Ovary (tissue), 9 donors: ENCODE measurements around the gene CAPN9. TPM values are rescaled to one million over a fixed set of nuclear protein-coding genes. Genes with fewer than 3 reads are reported as not detected.

Source experiments
- DNase-seq, 5 donors: peaks; one replicate each; pipeline ENCODE4 v3.0.0-alpha.2; 2019 to 2020
- H3K27ac ChIP-seq, 2 donors: fragments of 200-600 bp; one replicate each; pipeline versions ENCODE4 v1.5.1 to v1.8.0; 2019 to 2022
- H3K27me3 ChIP-seq: fragments of 200-600 bp; one replicate; pipeline ENCODE4 v1.8.0; 2022
- H3K36me3 ChIP-seq: fragments of 200-600 bp; sonication (generic); one replicate; pipeline ENCODE4 v1.5.1; 2019
- H3K4me1 ChIP-seq: one replicate; pipeline ENCODE4 v1.8.1; 2013; ENCODE audit warnings: mild to moderate bottlenecking, moderate library complexity; ENCODE audit not compliant: insufficient read depth
- H3K4me3 ChIP-seq: fragments of 200-600 bp; sonication (generic); one replicate; pipeline ENCODE4 v1.5.1; 2017
- H3K9me3 ChIP-seq, 2 donors: fragments of 200-600 bp in 1 of 2; sonication (generic) in 1 of 2; one replicate each; pipeline versions ENCODE4 v1.5.1 to v1.8.1; 2013 to 2019; ENCODE audit warnings: mild to moderate bottlenecking in 1 of 2, moderate library complexity in 1 of 2
- EP300 ChIP-seq: sonication (generic); formaldehyde crosslinking; IDR thresholded peaks from one replicate; pipeline ENCODE4 v1.6.1; 2017; ENCODE audit warnings: antibody characterized with exemption
- POLR2A ChIP-seq: fragments of 450-650 bp; IDR thresholded peaks from one replicate; pipeline ENCODE4 v1.6.1; 2017; ENCODE audit warnings: antibody characterized with exemption, mild to moderate bottlenecking, moderate library complexity
- WGBS, 3 donors: extraction: QIAGEN DNeasy Blood & Tissue Kit in 1 of 3; methylation state at CpG; one replicate each; pipeline versions ENCODE4 v1.1.5 to v1.1.7; 2013 to 2017; 5-methylcytosine and 5-hydroxymethylcytosine counted together
- intact Hi-C, 4 donors: fragments of 100-400 bp; cut with DNase I; formaldehyde crosslinking; loops; one replicate each; pipeline versions ENCODE4 v1.11.0 to v1.15.1; 2022 to 2023
- polyA plus RNA-seq, 2 donors: library from polyadenylated mRNA; stranded (reverse); fragments of 200-250 nt in 1 of 2; fragments of 350-450 nt in 1 of 2; fragmentation: Illumina TruSeq in 1 of 2; extraction: RNeasy Lipid Tissue Mini Kit (QIAGEN cat#74804) in 1 of 2; gene quantifications; one replicate each; pipeline ENCODE4 v1.2.3, GENCODE V29; 2013 to 2014
- total RNA-seq, 7 donors: library from RNA; depleted of rRNA in 2 of 7; stranded (reverse); fragments of >200 nt in 2 of 7; fragmentation: NEBNext Ultra II Directional in 3 of 7; extraction: Animal tissue kit (Norgen Biotek cat#: 25700) in 3 of 7; gene quantifications; one replicate each; pipeline versions ENCODE4 v1.1.0 to v1.2.4, GENCODE V29; 2016 to 2023
- TF ChIP-seq, protein P1 (sequence below), 3 donors: fragments of 450-650 bp in 2 of 3; fragments of 200-600 bp in 1 of 3; IDR thresholded peaks; one replicate each; pipeline versions ENCODE4 v1.5.1 to v1.8.0; 2016 to 2022; ENCODE audit warnings: antibody characterized with exemption in 3 of 3, mild to moderate bottlenecking in 1 of 3
- donor health status: DM: no; HTN: no; CAD: no; lungs with moderate emphysema.
- donor health status: DM: no; HTN: no; CAD: no.
- donor health status: Bipolar disorder and iron deficiency.
- donor health status: DM: yes; HTN: yes; CAD: no.
- donor health status: DM: no; HTN: no; CAD: no.
- donor health status: DM: yes; HTN: yes; CAD: no.

The CAPN9 gene
- total and polyA plus RNA-seq, 9 donors = 0.08 to 2.5 (median 0.29) TPM; not detected in 1

DNA sequence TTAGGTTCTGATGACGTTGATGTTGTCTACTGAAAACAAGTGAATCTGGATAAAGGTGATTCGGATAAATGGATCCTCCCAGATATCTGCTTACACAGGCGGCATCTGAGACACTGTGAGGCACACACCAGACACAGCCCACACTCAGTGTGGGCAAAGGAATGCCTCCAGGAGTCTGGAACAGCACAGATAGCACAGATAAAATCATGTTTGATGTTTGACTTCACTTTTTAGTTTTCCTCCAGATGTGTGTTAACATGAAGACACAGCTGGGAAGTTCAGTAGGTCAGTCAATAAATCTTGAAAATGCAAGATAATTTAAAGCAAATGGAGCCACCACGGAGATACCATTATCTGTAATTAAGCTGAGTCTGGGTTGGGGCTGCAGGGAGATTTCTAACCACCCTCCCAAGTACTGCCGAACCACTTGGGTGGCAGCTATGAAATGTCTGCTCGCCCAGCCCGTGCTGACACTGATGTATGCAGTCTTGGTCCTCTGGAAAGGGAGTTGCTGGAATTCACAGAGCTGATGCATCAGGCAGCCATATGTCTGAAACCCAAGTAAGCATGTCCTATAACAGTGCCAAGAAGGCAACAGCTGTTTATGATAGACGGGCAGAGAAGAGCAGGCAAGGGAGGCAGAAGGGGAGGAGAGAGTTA, 11.7 kb downstream of the CAPN9 start:
- no peak overlapping the region for H3K27ac ChIP-seq
- no peak overlapping the region for H3K4me3 ChIP-seq
- DNase-seq = no peak
- intact Hi-C loops = no loop called here
- H3K27me3 ChIP-seq = no peaks in the 10 kb centered on the region
- H3K4me1 ChIP-seq = peaks cover 2% of the 10 kb centered on the region
- no peak for TF ChIP-seq EP300
- TF ChIP-seq POLR2A = no peak
- TF ChIP-seq, protein P1, sequence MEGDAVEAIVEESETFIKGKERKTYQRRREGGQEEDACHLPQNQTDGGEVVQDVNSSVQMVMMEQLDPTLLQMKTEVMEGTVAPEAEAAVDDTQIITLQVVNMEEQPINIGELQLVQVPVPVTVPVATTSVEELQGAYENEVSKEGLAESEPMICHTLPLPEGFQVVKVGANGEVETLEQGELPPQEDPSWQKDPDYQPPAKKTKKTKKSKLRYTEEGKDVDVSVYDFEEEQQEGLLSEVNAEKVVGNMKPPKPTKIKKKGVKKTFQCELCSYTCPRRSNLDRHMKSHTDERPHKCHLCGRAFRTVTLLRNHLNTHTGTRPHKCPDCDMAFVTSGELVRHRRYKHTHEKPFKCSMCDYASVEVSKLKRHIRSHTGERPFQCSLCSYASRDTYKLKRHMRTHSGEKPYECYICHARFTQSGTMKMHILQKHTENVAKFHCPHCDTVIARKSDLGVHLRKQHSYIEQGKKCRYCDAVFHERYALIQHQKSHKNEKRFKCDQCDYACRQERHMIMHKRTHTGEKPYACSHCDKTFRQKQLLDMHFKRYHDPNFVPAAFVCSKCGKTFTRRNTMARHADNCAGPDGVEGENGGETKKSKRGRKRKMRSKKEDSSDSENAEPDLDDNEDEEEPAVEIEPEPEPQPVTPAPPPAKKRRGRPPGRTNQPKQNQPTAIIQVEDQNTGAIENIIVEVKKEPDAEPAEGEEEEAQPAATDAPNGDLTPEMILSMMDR (IDR thresholded peaks at IDR 0.05) = no peak
- WGBS, 3 donors = 28 to 34% (median 30%) methylated on average over 8 of the region's 8 CpGs
- no peaks in the 10 kb centered on the region for H3K9me3 ChIP-seq
- no peaks in the 10 kb centered on the region for H3K36me3 ChIP-seq

DNA sequence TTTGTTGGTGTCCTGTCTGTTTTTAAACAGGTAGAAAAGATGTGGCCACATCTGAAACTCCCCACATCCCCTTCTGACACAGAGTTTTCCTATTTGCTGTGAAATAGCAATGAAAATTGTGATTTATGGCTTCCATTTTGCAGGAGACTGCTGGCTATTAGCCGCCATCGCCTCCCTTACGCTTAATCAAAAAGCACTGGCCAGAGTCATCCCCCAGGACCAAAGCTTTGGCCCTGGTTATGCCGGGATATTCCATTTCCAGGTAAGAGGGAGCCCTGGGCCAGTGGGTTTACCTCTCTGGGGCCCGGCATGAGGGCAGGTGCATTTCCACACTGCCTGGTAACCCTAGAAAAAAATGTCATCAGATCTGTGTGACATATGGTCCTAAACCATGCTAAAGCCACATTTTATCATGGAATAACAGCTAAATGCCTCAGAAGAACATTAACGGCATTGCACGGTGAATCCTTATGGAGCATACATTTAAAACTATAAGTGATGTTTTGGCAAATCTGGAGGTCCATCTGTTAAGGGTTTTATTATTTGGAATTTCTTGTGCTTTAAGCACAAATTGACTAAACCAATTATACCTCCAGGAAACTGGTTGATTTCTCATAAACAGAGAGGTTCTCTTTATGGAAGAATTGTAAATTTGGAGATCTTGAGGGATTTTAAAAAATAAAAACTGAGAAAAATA, 12.3 kb downstream of the CAPN9 start:
- intact Hi-C loops = no loop called here
- WGBS, 3 donors = 70 to 74% (median 74%) methylated on average over 7 of the region's 7 CpGs
- no peaks in the 10 kb centered on the region for H3K27me3 ChIP-seq
- no peaks in the 10 kb centered on the region for H3K36me3 ChIP-seq
- no peak overlapping the region for H3K4me3 ChIP-seq
- DNase-seq = no peak
- no peaks in the 10 kb centered on the region for H3K4me1 ChIP-seq
- TF ChIP-seq, protein P1 (IDR thresholded peaks at IDR 0.05) = no peak
- no peak for TF ChIP-seq POLR2A
- no peak for TF ChIP-seq EP300
- H3K9me3 ChIP-seq = no peaks in the 10 kb centered on the region
- H3K27ac ChIP-seq = no peak overlapping the region

DNA sequence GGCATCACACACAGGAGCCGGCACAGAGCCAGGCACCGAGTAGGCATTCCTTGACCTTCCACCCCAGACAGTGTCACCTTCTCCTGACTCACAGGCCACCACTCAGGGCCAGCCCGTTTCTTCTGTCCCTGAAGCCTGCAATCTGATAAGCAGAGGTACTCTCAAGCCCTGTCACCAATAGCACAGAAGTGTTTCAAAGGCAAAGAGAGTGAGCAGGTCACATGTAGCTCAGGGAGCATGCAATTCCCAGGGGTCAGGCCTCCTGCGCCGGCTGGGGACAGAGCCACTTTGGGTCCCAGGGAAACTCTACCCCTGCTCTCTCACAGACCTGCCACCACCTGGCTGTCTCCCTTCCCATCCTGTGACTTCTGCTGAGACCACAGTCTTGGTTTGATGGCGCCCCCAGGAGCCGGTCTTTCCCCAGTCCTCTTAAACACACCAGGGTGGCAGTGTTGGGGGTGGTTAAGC, 13.2 kb downstream of the CAPN9 start:
- Histone ChIP-seq H3K4me3 (no peak overlapping the region), H3K36me3 (no peaks in the 10 kb centered on the region), H3K9me3 (no peaks in the 10 kb centered on the region), H3K27me3 (no peaks in the 10 kb centered on the region), H3K27ac (no peak overlapping the region), H3K4me1 (no peaks in the 10 kb centered on the region)
- no peak for DNase-seq
- WGBS, 3 donors = 74 to 83% (median 79%) methylated on average over 7 of the region's 7 CpGs
- TF ChIP-seq, protein P1 (IDR thresholded peaks at IDR 0.05) = no peak
- no peak for TF ChIP-seq POLR2A
- no peak for TF ChIP-seq EP300
- intact Hi-C loops = no loop called here

DNA sequence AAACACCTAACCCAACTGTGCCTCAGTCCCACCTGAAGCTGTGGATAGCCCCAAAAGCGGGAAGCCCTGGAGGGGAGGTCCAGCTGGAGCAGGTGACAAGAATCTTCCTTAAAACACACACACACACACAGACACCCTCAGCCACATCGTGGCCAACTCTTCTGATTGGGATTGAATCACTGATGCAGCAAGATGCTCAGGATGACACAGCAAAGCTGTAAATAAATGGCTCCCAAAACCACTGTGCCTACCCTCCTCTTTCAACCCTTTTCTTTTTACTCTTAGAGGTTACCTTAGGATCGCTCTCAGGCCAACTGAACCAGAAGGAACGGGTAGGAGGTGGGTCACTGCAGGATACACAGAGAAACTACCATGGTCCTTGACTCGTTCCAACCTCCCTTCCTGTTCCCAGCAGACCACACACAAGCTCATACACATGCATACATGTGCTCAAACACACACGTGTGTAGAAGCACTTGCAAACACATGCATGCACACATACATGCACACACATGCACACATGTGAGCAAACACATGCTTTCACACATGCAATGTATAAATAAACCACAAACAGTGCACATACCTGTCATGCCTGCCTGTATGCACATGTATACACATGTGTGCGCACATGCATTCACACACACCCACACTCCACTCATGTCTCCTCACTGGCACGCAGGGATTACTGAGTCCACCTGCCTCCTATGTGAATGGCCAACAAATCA, 14.4 kb downstream of the CAPN9 start:
- 77% methylated on average over 8 of the region's 8 CpGs for WGBS, 3 donors

More for the DNA sequence above, 14.4 kb downstream of the CAPN9 start:
- Histone ChIP-seq H3K27ac (no peak overlapping the region), H3K36me3 (no peaks in the 10 kb centered on the region), H3K9me3 (no peaks in the 10 kb centered on the region), H3K27me3 (no peaks in the 10 kb centered on the region), H3K4me3 (no peak overlapping the region), H3K4me1 (no peaks in the 10 kb centered on the region)
- TF ChIP-seq, protein P1 (IDR thresholded peaks at IDR 0.05) = no peak
- TF ChIP-seq POLR2A (no peak), EP300 (no peak)
- DNase-seq = no peak
- intact Hi-C loops = no loop called here
